ENCODE results near the gene RNASE4. TPM values are rescaled to one million over a fixed set of nuclear protein-coding genes. Genes with fewer than 3 reads are reported as not detected.
A peak's percentile ranks its signal among the peaks of the same experiment; 100 is the strongest.
"Not testable (repeated sequence)": the region's sequence is repeated elsewhere in the genome, so short reads cannot be mapped to it uniquely, and the experiment has no call there.

Gene RNASE4
- polyA plus RNA-seq, 1 experiment: 19.0 TPM

GRCh38 chr14:20662968-20663732 lies 21.2 kb upstream of the RNASE4 start:
- no peak for DNase-seq (ENCODE audit: low read depth, low spot score)
- ChIA-PET POLR2A (no interaction called here), CTCF (no interaction called here)
- no peaks in the 10 kb centered on the region for H3K9me3 ChIP-seq (ENCODE audit: control insufficient read depth, insufficient read depth, low read length)
- H3K27me3 ChIP-seq (ENCODE audit: control insufficient read depth, insufficient read depth, low read length): peaks cover 8% of the 10 kb centered on the region
- TF ChIP-seq, protein P1, sequence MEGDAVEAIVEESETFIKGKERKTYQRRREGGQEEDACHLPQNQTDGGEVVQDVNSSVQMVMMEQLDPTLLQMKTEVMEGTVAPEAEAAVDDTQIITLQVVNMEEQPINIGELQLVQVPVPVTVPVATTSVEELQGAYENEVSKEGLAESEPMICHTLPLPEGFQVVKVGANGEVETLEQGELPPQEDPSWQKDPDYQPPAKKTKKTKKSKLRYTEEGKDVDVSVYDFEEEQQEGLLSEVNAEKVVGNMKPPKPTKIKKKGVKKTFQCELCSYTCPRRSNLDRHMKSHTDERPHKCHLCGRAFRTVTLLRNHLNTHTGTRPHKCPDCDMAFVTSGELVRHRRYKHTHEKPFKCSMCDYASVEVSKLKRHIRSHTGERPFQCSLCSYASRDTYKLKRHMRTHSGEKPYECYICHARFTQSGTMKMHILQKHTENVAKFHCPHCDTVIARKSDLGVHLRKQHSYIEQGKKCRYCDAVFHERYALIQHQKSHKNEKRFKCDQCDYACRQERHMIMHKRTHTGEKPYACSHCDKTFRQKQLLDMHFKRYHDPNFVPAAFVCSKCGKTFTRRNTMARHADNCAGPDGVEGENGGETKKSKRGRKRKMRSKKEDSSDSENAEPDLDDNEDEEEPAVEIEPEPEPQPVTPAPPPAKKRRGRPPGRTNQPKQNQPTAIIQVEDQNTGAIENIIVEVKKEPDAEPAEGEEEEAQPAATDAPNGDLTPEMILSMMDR (IDR thresholded peaks at IDR 0.05; ENCODE audit: low read depth, low read length): peak; percentile 41
- peak overlapping the region; percentile 22; the same call in 1 of the 2 replicates for H3K4me3 ChIP-seq (ENCODE audit: low read depth, low read length)
- H3K27ac ChIP-seq (ENCODE audit: low read depth, low read length): no peak overlapping the region

- CTCF ChIA-PET; DNase-seq (ENCODE audit: low read depth, low spot score); H3K4me3 ChIP-seq (ENCODE audit: low read depth, low read length); H3K9me3 ChIP-seq (ENCODE audit: control insufficient read depth, insufficient read depth, low read length); H3K27ac ChIP-seq (ENCODE audit: low read depth, low read length); H3K27me3 ChIP-seq (ENCODE audit: control insufficient read depth, insufficient read depth, low read length): not testable (repeated sequence)
- POLR2A ChIA-PET: interaction anchor here (0.6 kb wide), 1 partner anchor 11 kb away, joined by 3 read pairs; no protein-coding TSS in a partner anchor
Observed at GRCh38 chr14:20666400-20666961, 17.9 kb upstream of the RNASE4 start.

GRCh38 chr14:20667957-20668356 lies 16.4 kb upstream of the RNASE4 start:
- CTCF ChIA-PET: no interaction called here
- Histone ChIP-seq H3K9me3 (ENCODE audit: control insufficient read depth, insufficient read depth, low read length) (no peaks in the 10 kb centered on the region), H3K4me3 (ENCODE audit: low read depth, low read length) (no peak overlapping the region), H3K27ac (ENCODE audit: low read depth, low read length) (no peak overlapping the region), H3K27me3 (ENCODE audit: control insufficient read depth, insufficient read depth, low read length) (peaks cover 8% of the 10 kb centered on the region)
- TF ChIP-seq, protein P1 (IDR thresholded peaks at IDR 0.05; ENCODE audit: low read depth, low read length): no peak
- no peak for DNase-seq (ENCODE audit: low read depth, low spot score)
- POLR2A ChIA-PET: no interaction called here

- no peaks in the 10 kb centered on the region; the same call in 1 of the 2 replicates for H3K9me3 ChIP-seq (ENCODE audit: control insufficient read depth, insufficient read depth, low read length)
- no peak overlapping the region for H3K27ac ChIP-seq (ENCODE audit: low read depth, low read length)
- no peak for DNase-seq (ENCODE audit: low read depth, low spot score)
- ChIA-PET POLR2A (no interaction called here), CTCF (no interaction called here)
- no peak overlapping the region for H3K4me3 ChIP-seq (ENCODE audit: low read depth, low read length)
- TF ChIP-seq, protein P1 (IDR thresholded peaks at IDR 0.05; ENCODE audit: low read depth, low read length): no peak
- H3K27me3 ChIP-seq (ENCODE audit: control insufficient read depth, insufficient read depth, low read length): peaks cover 6% of the 10 kb centered on the region
Observed at GRCh38 chr14:20668969-20669368, 15.4 kb upstream of the RNASE4 start.

DNA sequence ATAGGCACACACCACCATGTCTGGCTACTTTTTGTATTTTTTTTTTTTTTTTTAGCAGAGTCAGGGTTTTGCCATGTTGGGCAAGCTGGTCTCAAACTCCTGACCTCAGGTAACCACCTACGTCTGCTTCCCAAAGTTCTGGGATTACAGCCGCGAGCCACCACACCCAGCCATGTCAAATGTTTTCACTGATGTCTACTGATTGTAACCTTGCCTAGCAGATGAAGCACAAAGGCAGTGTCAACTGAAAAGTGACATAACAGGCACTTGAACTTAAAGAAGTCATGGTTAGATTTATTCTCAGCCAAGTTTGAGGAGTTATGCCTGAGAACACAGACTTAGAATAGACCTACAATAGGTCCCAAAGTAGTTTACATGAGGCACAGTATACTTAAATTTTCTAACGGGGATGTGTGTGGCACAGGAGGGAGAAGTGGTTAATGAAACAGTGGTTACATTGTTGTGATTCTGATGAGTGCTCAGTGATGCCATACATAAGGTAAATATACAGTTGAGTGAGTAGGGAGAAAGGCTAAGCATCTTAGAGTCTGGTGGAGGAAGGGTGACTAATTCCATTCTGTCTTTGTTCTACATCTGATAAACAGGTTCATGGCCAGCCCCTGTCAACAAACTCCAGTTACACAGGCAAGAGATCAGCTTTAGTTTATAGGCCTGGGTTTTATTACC lies 12.6 kb upstream of the RNASE4 start:
- H3K9me3 ChIP-seq (ENCODE audit: control insufficient read depth, insufficient read depth, low read length): no peaks in the 10 kb centered on the region; the same call in 1 of the 2 replicates
- POLR2A ChIA-PET: no interaction called here
- H3K4me3 ChIP-seq (ENCODE audit: low read depth, low read length): no peak overlapping the region
- H3K27ac ChIP-seq (ENCODE audit: low read depth, low read length): no peak overlapping the region
- no peaks in the 10 kb centered on the region for H3K27me3 ChIP-seq (ENCODE audit: control insufficient read depth, insufficient read depth, low read length)
- DNase-seq (ENCODE audit: low read depth, low spot score): no peak
- CTCF ChIA-PET: no interaction called here
- TF ChIP-seq, protein P1 (IDR thresholded peaks at IDR 0.05; ENCODE audit: low read depth, low read length): no peak
